ENCODE data around the gene CLIC5.

Gene CLIC5

GRCh38 chr6:45881705-45882467, 133.8 kb downstream of the CLIC5 start:
- DNase-seq = no peak

GRCh38 chr6:45880676-45881075, 135.0 kb downstream of the CLIC5 start:
- DNase-seq = no peak

GRCh38 chr6:45880159-45880558, 135.5 kb downstream of the CLIC5 start:
- no peak for DNase-seq

- no peak for DNase-seq
Observed at GRCh38 chr6:45877970-45878590, 137.6 kb downstream of the CLIC5 start.

DNA sequence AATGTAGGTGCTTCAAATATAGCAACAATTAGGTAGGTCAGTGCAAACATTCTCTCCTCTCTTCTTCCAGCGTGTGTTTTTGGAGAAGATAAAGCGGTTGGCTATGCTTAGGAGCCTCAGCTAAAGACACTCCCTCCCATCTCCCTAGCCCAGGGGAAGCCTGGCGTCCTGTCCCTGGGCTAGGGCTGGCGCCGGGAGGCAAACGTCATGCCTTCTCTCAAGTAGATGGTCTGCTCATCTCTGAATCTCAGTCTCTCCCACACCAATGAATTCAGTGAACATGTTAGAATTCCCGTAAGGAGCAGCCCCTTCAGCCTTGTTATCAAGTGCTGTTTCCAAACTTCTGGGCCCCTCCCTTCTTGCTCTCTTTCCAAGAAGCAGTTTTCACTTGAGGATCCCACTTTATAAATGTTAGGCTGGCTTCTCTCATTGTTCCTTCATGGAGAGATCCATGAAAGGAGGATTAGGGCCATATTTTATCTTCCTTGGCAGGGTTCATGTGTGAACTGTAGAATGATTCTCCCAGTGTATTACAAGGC, 142.8 kb downstream of the CLIC5 start:
- DNase-seq = no peak

GRCh38 chr6:45870531-45870930, 145.1 kb downstream of the CLIC5 start:
- DNase-seq = peak; percentile 21

DNA sequence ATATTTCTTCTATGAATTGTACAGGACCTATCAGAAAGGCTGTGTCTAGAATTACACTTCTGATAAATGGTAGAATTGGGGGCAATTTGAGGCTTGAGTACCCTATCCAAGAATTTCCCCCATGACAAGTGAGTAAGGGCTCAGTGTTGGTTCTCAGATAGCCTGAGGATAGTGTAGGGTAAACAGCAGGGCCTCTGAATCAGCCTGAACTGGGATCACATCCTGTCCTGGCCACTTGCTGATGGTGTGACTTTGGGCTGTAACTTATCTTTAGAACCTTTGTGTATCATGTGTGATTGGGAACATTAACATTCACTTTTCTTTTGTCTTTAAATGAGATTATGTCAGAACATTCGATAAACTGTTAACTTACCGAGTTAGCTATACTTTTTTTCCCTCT, 151.0 kb downstream of the CLIC5 start:
- DNase-seq = no peak

DNA sequence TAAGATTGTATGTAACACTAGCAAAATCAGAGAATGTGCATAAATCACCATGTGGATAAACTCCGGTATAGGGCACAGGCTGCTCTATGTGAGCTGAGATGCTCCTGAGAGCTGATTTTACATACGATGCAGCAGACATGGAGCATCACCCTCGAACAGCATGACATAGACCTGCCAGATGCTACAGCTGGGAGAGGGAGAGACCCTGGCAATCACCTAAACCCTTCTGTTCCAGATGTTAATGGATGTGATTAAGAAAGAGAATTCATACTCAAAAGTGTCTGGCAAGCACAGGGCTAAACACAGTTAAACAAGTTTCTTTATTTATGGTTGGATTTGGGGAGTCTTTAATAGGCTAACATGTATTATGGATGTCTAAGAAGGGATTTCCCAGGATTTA, 157.0 kb downstream of the CLIC5 start:
- DNase-seq = no peak

DNA sequence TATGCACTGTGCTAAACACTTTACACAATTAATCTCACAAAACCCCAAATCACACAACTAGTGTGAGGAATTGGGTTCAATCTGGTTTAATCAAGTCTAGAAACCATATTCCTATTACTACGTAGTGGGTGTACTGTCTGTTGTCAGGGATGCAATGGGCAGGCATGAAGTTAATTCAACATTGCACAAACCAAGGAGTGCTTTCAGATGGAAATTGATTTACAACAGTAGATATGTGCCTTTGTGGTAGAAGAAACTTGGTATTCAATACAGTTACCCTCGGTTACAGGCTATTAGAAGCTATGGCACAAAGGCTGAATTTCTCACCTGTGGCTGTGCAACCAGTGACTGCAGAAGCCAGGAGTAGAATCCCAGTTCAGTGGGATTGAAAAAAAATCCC, 157.8 kb downstream of the CLIC5 start:
- no peak for DNase-seq

DNA sequence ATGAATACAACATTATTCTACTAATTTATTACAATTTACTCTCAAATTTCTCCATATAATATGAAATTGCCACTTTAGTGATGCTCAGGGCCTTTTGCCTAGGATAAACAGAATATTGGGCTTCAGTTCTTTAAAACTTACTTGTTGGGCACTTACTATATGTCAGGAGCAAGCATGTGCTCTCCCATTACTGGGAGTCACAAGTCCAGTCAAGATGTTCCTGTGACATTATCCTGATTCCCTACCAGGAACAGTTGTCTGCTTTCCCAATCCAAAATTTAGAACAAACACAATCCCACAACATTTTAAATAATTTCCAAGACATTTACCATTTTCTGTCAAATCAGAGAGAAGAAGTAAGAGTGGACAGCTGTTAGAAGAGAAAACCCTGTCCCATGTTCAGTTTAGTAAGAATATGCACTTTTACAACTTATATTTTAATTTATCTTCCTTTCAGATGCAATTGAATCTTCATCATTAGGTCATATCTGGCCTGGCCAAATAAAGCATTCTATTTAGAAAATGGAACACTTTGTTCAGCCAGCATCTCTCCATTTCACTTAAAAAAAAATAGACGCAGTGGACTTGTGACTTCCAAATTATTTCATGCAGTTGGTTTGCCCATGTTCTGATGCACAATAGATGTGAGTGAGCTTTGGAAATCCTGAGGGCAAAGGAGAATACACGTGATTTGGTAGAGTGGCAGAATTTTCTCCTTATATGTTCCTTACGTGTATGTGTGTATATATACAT, 159.8 kb downstream of the CLIC5 start:
- DNase-seq = no peak

DNA sequence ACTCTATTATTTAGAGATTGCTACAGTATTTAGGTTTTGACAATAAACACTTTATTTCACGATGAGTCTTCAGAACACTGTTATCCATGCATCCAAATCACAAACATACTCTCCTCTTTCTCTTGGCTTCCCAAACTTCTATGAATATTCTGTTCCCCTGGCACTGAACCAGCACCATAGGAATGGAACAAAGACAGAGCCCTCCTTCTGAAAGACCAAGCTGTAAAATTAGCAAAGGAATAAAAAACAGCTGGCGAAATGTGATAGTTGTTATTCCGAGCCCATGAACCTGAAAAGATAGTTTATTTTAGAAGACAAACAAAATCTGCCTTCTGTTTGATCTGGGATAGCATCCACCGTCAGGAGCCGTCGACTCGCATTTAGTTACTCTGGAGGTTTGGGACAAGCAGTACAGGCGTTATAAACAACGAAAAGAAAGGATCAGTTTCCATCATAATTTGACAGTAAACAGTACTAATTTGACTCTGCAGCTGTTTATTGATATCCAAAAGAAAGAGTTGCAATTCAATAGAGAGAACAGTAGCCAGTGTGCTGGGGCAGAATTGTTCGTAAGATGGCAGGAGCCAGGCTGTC, 161.4 kb downstream of the CLIC5 start:
- DNase-seq = no peak

DNA sequence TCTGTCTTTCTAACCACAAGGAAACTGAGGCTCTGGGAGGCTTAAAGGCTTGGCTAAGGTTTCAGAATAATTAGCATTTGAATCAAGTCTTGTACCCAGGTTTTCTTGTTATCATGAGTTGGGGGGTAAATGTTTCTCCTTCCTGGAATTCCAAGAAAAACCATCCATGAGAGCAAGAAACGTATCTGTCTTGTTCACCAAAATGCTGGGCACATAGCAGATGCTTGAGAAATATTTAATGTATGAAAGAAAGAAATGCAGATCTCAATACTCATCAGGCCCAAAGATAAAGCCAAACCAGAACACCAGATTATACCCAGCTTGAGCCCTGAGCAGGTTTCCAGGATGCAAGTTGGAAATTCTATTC, 164.6 kb downstream of the CLIC5 start:
- DNase-seq = no peak

DNA sequence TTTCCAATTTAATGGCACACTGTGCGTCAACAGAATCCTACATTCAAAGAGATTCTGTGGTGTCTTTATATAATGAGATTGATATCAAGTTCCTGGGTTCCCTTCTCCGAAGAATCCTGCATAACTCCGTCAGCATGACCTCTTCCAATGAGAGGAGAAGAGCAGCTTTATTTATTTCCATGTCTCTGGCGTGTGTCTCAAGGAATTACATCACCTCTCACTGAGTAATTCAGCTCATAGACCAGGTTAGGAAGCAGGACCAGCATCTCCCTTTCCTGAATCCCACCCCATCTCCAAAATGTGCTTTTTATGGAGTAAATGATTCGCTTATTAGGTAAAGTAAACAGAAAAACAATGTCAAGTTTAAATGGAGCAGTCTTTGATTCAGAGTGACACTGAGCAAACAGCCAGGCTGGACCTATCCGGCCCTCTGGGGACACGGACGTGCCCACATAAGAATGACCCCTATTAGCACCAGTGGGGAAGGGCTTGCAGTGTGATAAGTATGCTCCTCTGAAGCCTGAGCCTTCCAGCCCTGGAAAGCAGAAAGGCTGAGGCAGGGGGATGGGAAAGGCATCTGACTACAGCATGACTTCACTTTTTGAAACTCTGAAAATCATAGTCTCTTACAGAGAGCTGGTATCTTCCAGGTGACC, 165.2 kb downstream of the CLIC5 start:
- DNase-seq = no peak

GRCh38 chr6:45845567-45845966, 170.1 kb downstream of the CLIC5 start:
- peak; percentile 20 for DNase-seq

DNA sequence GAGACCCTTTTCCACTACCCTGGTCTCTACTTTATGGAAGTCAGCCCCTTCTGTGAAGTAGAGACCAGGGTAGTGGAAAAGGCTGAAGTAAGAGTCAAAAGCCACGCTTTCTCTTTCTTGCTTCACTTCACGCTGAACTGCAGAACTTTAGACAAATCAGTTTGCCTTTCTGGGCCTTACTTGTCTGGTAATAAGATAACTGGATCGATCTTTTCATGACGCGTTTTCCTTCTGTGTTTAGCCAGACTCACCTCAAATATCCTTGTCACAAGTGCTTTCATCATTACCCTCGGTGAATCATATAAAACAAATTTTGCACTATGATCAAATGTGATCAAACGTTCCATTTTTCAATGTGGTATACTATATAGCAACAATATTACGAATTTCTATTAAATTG, 170.7 kb downstream of the CLIC5 start:
- no peak for DNase-seq

- DNase-seq = peak; percentile 43
Observed at GRCh38 chr6:45843848-45844521, 171.7 kb downstream of the CLIC5 start.

DNA sequence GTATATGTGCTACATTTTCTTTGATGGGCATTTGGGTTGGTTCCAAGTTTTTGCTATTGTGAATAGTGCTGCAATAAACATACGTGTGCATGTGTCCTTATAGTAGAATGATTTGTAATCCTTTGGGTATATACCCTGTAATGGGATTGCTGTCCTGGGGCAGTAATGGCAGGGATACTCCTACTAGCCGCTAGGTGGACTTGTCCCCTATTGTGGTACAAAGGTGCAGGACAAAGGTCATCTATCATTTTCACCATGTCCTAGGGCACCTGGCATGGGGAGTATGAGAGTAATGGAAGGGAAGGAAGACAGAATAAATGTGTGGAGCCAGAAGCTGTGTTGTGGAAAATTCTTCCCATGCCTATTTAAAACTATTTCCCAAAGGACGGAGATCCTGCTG, 174.6 kb downstream of the CLIC5 start:
- no peak for DNase-seq

- no peak for DNase-seq
Observed at GRCh38 chr6:45838996-45839395, 176.7 kb downstream of the CLIC5 start.

DNA sequence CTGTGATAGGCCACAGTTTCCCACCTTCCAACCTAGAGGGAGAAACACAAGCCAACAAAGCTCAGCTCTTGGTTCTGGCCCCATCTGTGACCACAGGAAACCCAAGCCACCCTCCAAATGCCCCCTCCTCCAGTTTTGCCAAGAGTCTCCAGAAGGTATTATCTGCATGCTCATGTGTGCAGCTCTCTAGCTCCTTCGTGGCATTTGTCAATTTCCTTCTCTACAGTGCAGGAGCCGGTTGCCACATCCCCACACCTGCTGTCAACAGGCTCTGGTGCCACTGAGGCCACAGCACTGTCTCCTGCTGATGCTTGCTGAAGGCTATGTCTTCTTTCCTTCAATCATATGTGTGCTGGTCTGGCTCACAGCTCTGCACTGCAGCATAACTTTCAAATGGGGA, 177.2 kb downstream of the CLIC5 start:
- DNase-seq = no peak

GRCh38 chr6:45837541-45838200, 178.0 kb downstream of the CLIC5 start:
- no peak for DNase-seq

- no peak for DNase-seq
Observed at GRCh38 chr6:45836984-45837383, 178.7 kb downstream of the CLIC5 start.

- no peak for DNase-seq
Observed at GRCh38 chr6:45836438-45836824, 179.2 kb downstream of the CLIC5 start.

Data from DMS79 treated with DMSO at 0.1 percent for 48 hours (cell line).